ENCODE results near the gene CERCAM.

DNA sequence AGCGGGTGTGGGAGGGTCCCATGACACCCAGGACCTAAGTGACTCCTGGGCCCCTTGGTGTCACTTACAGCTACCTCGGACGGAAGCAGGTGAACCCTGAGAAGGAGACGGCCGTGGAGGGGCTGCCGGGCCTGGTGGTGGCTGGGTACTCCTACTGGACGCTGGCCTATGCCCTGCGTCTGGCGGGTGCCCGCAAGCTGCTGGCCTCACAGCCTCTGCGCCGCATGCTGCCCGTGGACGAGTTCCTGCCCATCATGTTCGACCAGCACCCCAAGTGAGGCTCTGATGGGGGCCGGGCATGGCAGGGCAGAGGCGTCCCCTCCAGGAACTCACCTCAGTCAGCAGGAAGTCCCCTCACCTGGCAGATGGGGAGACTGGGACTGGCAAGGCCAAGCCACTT, 13.7 kb downstream of the CERCAM start:
- no peak for TF ChIP-seq EZH2phosphoT487 (conservative IDR thresholded peaks at IDR 0.05; ENCODE audit: low read length)
- TF ChIP-seq, protein P1, sequence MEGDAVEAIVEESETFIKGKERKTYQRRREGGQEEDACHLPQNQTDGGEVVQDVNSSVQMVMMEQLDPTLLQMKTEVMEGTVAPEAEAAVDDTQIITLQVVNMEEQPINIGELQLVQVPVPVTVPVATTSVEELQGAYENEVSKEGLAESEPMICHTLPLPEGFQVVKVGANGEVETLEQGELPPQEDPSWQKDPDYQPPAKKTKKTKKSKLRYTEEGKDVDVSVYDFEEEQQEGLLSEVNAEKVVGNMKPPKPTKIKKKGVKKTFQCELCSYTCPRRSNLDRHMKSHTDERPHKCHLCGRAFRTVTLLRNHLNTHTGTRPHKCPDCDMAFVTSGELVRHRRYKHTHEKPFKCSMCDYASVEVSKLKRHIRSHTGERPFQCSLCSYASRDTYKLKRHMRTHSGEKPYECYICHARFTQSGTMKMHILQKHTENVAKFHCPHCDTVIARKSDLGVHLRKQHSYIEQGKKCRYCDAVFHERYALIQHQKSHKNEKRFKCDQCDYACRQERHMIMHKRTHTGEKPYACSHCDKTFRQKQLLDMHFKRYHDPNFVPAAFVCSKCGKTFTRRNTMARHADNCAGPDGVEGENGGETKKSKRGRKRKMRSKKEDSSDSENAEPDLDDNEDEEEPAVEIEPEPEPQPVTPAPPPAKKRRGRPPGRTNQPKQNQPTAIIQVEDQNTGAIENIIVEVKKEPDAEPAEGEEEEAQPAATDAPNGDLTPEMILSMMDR (IDR thresholded peaks at IDR 0.05; ENCODE audit: insufficient read depth, low read length, poor library complexity, severe bottlenecking), result no peak
